ENCODE results near the gene CEP20. TPM values are rescaled to one million over a fixed set of nuclear protein-coding genes. Genes with fewer than 3 reads are reported as not detected.

CEP20 gene
- total RNA-seq, 1 donor from 2014 or later: 36.4 TPM

- ATAC-seq (ENCODE audit: low read depth): no peak
- POLR2A ChIA-PET: no interaction called here
- DNase-seq: no peak
- peaks cover 8% of the 10 kb centered on the region for H3K4me1 Mint-ChIP-seq
- no peak overlapping the region for H3K4me3 Mint-ChIP-seq
- intact Hi-C loops (cut with micrococcal nuclease): no loop called here
- H3K27ac Mint-ChIP-seq: no peak overlapping the region
- H3K27me3 Mint-ChIP-seq: peaks cover 9% of the 10 kb centered on the region
- no peak for TF ChIP-seq CTCF (IDR thresholded peaks at IDR 0.05)
- peaks cover 18% of the 10 kb centered on the region for H3K36me3 Mint-ChIP-seq (ENCODE audit: low read depth)
- no peaks in the 10 kb centered on the region for H3K9me3 Mint-ChIP-seq
- CTCF ChIA-PET: no interaction called here
Measured at GRCh38 chr16:15861996-15862395, 26.4 kb downstream of the CEP20 start.

GRCh38 chr16:15858921-15859668 is 29.3 kb downstream of the CEP20 start:
- TF ChIP-seq CTCF (IDR thresholded peaks at IDR 0.05): no peak
- DNase-seq (no peak), ATAC-seq (ENCODE audit: low read depth) (no peak)
- no peak overlapping the region for H3K27ac Mint-ChIP-seq
- H3K9me3 Mint-ChIP-seq: no peaks in the 10 kb centered on the region
- POLR2A ChIA-PET: interaction anchor here (0.5 kb wide), 1 partner anchor 29 kb away, joined by 3 read pairs; the partner anchor contains the start of gene CEP20
- intact Hi-C loops (cut with micrococcal nuclease): no loop called here
- CTCF ChIA-PET: interaction anchor here (1.2 kb wide), 1 partner anchor 37 kb away, joined by 3 read pairs; no protein-coding TSS in a partner anchor
- H3K4me1 Mint-ChIP-seq: peaks cover 28% of the 10 kb centered on the region
- no peak overlapping the region for H3K4me3 Mint-ChIP-seq
- peaks cover 18% of the 10 kb centered on the region for H3K27me3 Mint-ChIP-seq
- no peaks in the 10 kb centered on the region for H3K36me3 Mint-ChIP-seq (ENCODE audit: low read depth)

GRCh38 chr16:15857724-15858560 is 30.5 kb downstream of the CEP20 start:
- ChIA-PET CTCF (no interaction called here), POLR2A (interaction anchor here (0.5 kb wide), 1 partner anchor 30 kb away, joined by 3 read pairs; the partner anchor contains the start of gene CEP20)
- intact Hi-C loops (cut with micrococcal nuclease): no loop called here
- Mint-ChIP-seq H3K4me3 (peak overlapping the region; percentile 48), H3K27me3 (peaks cover 18% of the 10 kb centered on the region), H3K36me3 (ENCODE audit: low read depth) (no peaks in the 10 kb centered on the region), H3K9me3 (no peaks in the 10 kb centered on the region), H3K27ac (no peak overlapping the region), H3K4me1 (peaks cover 28% of the 10 kb centered on the region)
- ATAC-seq (ENCODE audit: low read depth) (no peak), DNase-seq (no peak)
- no peak for TF ChIP-seq CTCF (IDR thresholded peaks at IDR 0.05)

GRCh38 chr16:15856901-15857698 is 31.3 kb downstream of the CEP20 start, which contains the start of gene MYH11:
MYH11 (minus strand) TSS chr16:15857028; CDS start chr16:15838252, 18,776 bp downstream.
- Mint-ChIP-seq H3K27me3 (peaks cover 18% of the 10 kb centered on the region), H3K9me3 (no peaks in the 10 kb centered on the region), H3K4me1 (peaks cover 28% of the 10 kb centered on the region), H3K36me3 (ENCODE audit: low read depth) (no peaks in the 10 kb centered on the region), H3K27ac (no peak within 1 kb of the TSS), H3K4me3 (peak within 1 kb of the TSS; percentile 70)
- TF ChIP-seq CTCF (IDR thresholded peaks at IDR 0.05): no peak
- ChIA-PET CTCF (interaction anchor here (0.6 kb wide), 1 partner anchor 864 kb away, joined by 3 read pairs; no protein-coding TSS in a partner anchor), POLR2A (no interaction called here)
- intact Hi-C loops (cut with micrococcal nuclease): no loop called here
- ATAC-seq (ENCODE audit: low read depth): no peak
- no peak for DNase-seq

All from activated B cell treated with CpG ODN at 0.5 μM for 24 hours (primary cell).